BJ (cell line): ENCODE results near the gene RGPD4. TPM values are rescaled to one million over a fixed set of nuclear protein-coding genes. Genes with fewer than 3 reads are reported as not detected.

ENCODE experiments used
- polyA plus RNA-seq: library from polyadenylated mRNA; depleted of rRNA; stranded (reverse); fragments of >200 nt; gene quantifications from 2 replicates; pipeline ENCODE4 v1.2.3, GENCODE V29; 2011; rRNA removed
- small RNA-seq: library from RNA; depleted of rRNA; stranded (forward); fragments of <200 nt; gene quantifications from one replicate; pipeline ENCODE3, GENCODE V24; 2012; ENCODE audit warnings: low replicate concordance, low read depth; ENCODE audit not compliant: insufficient read length

The RGPD4 gene
- polyA plus RNA-seq, 1 experiment: not detected

Small RNA genes lying within 50 kb of the gene (small RNA-seq; reads per million reads assigned to genes)
- not detected for gene AC009963.1
- gene AC009963.2: not detected

Other genes with a start within 250 kb of the RGPD4 start
- not detected in 2 replicates for gene SLC5A7, start 159.6 kb downstream of the RGPD4 start, polyA plus RNA-seq